Measurements from ENCODE around the gene PRKCG. TPM values are rescaled to one million over a fixed set of nuclear protein-coding genes. Genes with fewer than 3 reads are reported as not detected.

The PRKCG gene
- total RNA-seq, 4 donors from 2014 or later: not detected

- Histone ChIP-seq H3K27me3 (peaks cover 14 to 99% (median 31%) of the 10 kb centered on the region in 4 donors), H3K9me3 (no peaks in the 10 kb centered on the region), H3K36me3 (no peaks in the 10 kb centered on the region), H3K4me1 (peaks cover 4 to 34% (median 9%) of the 10 kb centered on the region in 3 donors), H3K4me3 (peak within 1 kb of the TSS in 1 of 4 donors; percentile 28), H3K27ac (no peak within 1 kb of the TSS)
- no peak for TF ChIP-seq POLR2A (IDR thresholded peaks at IDR 0.05)
- DNase-seq: no peak
- 5 to 6% methylated on average over 7 to 8 of the region's 28 CpGs for WGBS, 2 donors
- intact Hi-C loops (cut with DNase I): no loop called here
Observed at GRCh38 chr19:53908935-53909415, 27.0 kb downstream of the PRKCG start, which contains the start of gene CACNG7. CACNG7 (plus strand) TSS chr19:53909278; CDS start chr19:53912832, 3,554 bp downstream.

GRCh38 chr19:53909471-53910169 is 27.6 kb downstream of the PRKCG start:
- DNase-seq: no peak
- H3K4me3 ChIP-seq: no peak overlapping the region
- intact Hi-C loops (cut with DNase I): no loop called here
- H3K27me3 ChIP-seq: peaks cover 14 to 99% (median 31%) of the 10 kb centered on the region in 4 donors
- TF ChIP-seq POLR2A (IDR thresholded peaks at IDR 0.05) (no peak), CTCF (IDR thresholded peaks at IDR 0.05) (no peak)
- H3K27ac ChIP-seq: no peak overlapping the region
- H3K9me3 ChIP-seq: no peaks in the 10 kb centered on the region
- H3K36me3 ChIP-seq: no peaks in the 10 kb centered on the region
- H3K4me1 ChIP-seq: peaks cover 4 to 34% (median 9%) of the 10 kb centered on the region in 3 donors
- 6 to 7% methylated on average over 10 to 17 of the region's 47 CpGs for WGBS, 2 donors

- WGBS, 2 donors: 1 to 2% methylated on average over 7 to 9 of the region's 13 CpGs
- Histone ChIP-seq H3K9me3 (no peaks in the 10 kb centered on the region), H3K4me3 (no peak overlapping the region), H3K36me3 (no peaks in the 10 kb centered on the region), H3K4me1 (peaks cover 4 to 34% (median 9%) of the 10 kb centered on the region in 3 donors), H3K27ac (no peak overlapping the region), H3K27me3 (peaks cover 14 to 98% (median 31%) of the 10 kb centered on the region in 4 donors)
- DNase-seq: no peak
- TF ChIP-seq POLR2A (IDR thresholded peaks at IDR 0.05): no peak
- TF ChIP-seq CTCF (IDR thresholded peaks at IDR 0.05): no peak
- intact Hi-C loops (cut with DNase I): no loop called here
Observed at GRCh38 chr19:53910170-53910518, 28.1 kb downstream of the PRKCG start.

DNA sequence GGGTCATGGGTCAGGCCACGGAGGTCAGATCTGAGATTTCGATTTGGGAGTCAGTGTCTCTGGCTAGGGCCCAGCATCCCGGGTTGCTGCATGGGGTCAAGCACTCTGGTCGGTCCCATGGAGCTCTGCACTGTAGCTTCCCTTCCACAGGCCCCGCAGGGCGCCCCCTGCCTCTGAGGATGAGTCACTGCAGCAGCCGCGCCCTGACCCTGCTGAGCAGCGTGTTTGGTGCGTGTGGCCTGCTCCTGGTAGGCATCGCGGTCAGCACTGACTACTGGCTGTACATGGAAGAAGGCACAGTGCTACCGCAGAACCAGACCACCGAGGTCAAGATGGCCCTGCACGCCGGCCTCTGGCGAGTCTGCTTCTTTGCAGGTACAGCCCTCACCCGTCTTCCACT is 30.7 kb downstream of the PRKCG start:
- intact Hi-C loops (cut with DNase I): no loop called here
- no peaks in the 10 kb centered on the region for H3K36me3 ChIP-seq
- 64 to 93% methylated on average over 4 of the region's 18 CpGs for WGBS, 2 donors
- H3K27me3 ChIP-seq: peaks cover 14 to 77% (median 21%) of the 10 kb centered on the region in 4 donors
- peaks cover 4 to 20% (median 8%) of the 10 kb centered on the region in 3 donors for H3K4me1 ChIP-seq
- no peak for TF ChIP-seq POLR2A (IDR thresholded peaks at IDR 0.05)
- no peak for TF ChIP-seq CTCF (IDR thresholded peaks at IDR 0.05)
- H3K9me3 ChIP-seq: no peaks in the 10 kb centered on the region
- H3K4me3 ChIP-seq: no peak overlapping the region
- DNase-seq: no peak
- H3K27ac ChIP-seq: no peak overlapping the region

DNA sequence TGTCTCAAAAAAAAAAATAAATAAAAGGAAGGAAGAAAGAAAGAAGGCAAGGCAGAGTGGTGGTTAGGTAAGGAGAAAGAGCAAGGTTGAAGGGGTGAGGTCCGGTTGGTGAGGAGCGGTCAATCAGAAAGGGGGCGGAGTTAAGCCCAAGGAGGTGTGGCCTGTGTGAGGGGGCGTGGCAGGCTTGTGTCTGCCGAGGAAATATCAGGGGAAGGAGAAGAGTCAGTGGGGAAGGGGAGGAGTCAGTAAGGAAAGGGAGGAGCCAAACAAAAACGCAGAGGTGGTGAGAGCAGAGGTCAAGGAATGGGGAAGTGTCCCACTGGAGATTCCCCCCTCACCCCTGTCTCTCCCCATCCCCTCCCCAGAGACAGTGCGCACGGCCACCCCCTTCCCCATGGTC is 33.0 kb downstream of the PRKCG start:
- Histone ChIP-seq H3K27me3 (peaks cover 0 to 53% (median 8%) of the 10 kb centered on the region in 4 donors), H3K4me3 (no peak overlapping the region), H3K4me1 (no peaks in the 10 kb centered on the region), H3K9me3 (no peaks in the 10 kb centered on the region), H3K36me3 (no peaks in the 10 kb centered on the region), H3K27ac (no peak overlapping the region)
- DNase-seq: no peak
- intact Hi-C loops (cut with DNase I): no loop called here
- TF ChIP-seq CTCF (IDR thresholded peaks at IDR 0.05): no peak
- no peak for TF ChIP-seq POLR2A (IDR thresholded peaks at IDR 0.05)
- WGBS, 2 donors: 57% methylated on average over 8 of the region's 8 CpGs

Measured in esophagus squamous epithelium (tissue), 5 donors.